GM12865 (cell line): ENCODE measurements around the gene SMAP1.

ENCODE experiments used
- DNase-seq: peaks from one replicate; pipeline ENCODE4 v3.0.0; 2010; ENCODE audit warnings: low read depth
- H3K4me3 ChIP-seq: 2 replicates; pipeline ENCODE4 v1.5.1; 2011; ENCODE audit warnings: mild to moderate bottlenecking, low read depth, low read length, control low read depth
- CTCF ChIP-seq: IDR thresholded peaks from 2 replicates; pipeline ENCODE4 v1.5.1; 2011; ENCODE audit warnings: low read length, control low read depth, low read depth, inconsistent platforms; ENCODE audit not compliant: insufficient read depth; ENCODE audit errors: missing control alignments

SMAP1 gene

GRCh38 chr6:70666706-70667105 lies 977 bp upstream of the SMAP1 start:
- peak overlapping the region; percentile 98; the same call in 1 of the 2 replicates for H3K4me3 ChIP-seq
- no peak for DNase-seq
- no peak for TF ChIP-seq CTCF

DNA sequence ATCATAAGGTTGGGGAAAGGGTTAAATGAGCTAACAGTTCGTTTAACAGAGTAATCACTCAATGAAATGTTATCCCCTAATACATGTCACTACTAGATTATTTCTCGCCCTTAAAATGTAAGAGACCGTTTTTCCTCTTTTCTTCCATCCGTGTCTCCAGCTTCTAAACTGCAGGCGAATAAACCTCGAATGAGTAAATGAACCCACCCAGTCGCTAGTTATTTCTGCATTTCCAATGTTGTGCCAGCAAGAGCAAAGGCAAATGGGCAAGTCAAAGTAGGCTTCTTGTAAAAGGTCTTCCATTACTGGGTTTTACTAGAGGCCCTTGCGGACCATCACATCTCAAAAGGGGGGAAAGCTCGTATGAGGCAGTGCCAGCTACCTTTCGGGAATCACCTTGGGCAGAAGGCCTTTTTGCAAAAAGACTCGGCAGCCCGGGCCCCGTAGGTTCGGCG lies 400 bp upstream of the SMAP1 start:
- TF ChIP-seq CTCF, result no peak
- H3K4me3 ChIP-seq, result peak overlapping the region; percentile 98
- no peak for DNase-seq

- TF ChIP-seq CTCF, result no peak
- H3K4me3 ChIP-seq, result peak overlapping the region; percentile 98
- peak; percentile 47 for DNase-seq
Observed at GRCh38 chr6:70668499-70668812, 773 bp downstream of the SMAP1 start.

GRCh38 chr6:70669133-70669532 lies 1.4 kb downstream of the SMAP1 start:
- peak overlapping the region; percentile 98 for H3K4me3 ChIP-seq
- no peak for TF ChIP-seq CTCF
- DNase-seq, result no peak

DNA sequence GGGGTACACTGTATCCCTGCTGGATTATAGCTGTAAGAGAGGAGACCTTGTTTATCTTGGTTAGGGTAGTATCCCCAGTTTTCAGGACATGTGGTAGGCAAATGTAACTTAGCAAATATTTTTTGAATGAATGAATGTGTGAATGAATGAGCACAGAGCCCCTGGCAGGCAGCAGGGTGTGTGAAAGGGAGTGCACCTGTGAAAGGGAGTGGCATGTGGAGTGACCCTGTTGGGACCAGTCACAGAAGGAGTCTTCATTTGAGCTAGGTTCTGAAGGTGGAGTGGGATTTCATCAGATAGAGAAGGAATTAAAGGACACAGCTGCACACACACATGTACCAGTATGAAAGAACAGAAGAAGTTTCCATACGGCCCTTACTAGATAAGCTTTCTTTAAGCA lies 4.9 kb downstream of the SMAP1 start:
- TF ChIP-seq CTCF, result no peak
- no peak for DNase-seq

DNA sequence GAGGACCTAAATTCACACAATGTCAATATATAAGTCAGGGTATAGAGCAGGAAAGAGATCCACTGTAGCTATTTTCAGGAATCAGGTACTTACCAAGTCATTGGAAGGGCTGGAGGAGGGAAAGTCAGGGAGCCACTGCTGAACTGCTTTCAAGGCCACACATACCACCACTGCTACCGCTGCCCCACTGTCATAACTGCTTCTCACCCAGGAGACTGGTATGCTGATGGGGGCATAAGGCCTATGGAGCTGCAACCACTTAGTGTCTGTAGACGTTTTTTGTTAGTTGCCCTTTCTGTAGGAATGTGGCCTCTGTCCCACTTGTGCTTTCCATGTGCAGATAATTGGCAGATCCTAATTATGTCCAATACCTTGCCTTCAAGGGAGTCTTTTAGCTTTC lies 5.4 kb downstream of the SMAP1 start:
- H3K4me3 ChIP-seq, result no peak overlapping the region
- DNase-seq, result no peak
- TF ChIP-seq CTCF, result no peak

More for the DNA sequence above, 4.9 kb downstream of the SMAP1 start:
- H3K4me3 ChIP-seq, result no peak overlapping the region

DNA sequence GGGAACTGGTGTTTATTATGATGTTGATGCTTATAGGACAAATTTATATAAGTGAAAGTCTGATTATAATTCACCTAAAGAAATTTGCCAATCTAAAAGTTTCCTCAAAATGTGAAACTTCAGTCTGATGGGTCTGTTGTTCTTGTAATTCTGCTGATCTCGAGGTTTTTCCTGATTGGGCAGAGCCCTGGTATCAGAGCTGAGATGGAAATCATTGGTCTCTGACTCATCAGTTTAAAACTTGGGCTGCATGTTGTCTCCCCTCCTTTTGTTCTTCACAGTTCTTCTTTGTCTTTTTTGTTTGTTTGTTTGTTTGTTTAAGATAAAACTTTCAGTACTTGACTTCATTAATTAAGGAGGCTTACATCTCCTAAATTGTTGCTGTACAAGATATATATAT lies 5.9 kb downstream of the SMAP1 start:
- TF ChIP-seq CTCF, result no peak
- no peak overlapping the region for H3K4me3 ChIP-seq
- no peak for DNase-seq
